GM12891 (cell line): Measurements from ENCODE around the gene LINGO4.

Experiments
- POLR2A ChIP-seq: IDR thresholded peaks from 2 replicates; pipeline ENCODE4 v1.6.1; 2011; ENCODE audit warnings: low read depth, low read length, control low read depth
- POLR2AphosphoS5 ChIP-seq: IDR thresholded peaks from 2 replicates; pipeline ENCODE4 v1.6.1; 2011; ENCODE audit warnings: low read depth, low read length, control low read depth
- SPI1 ChIP-seq: IDR thresholded peaks from 2 replicates; pipeline ENCODE4 v1.6.1; 2011; ENCODE audit warnings: low read depth, low read length, control low read depth
- TAF1 ChIP-seq: IDR thresholded peaks from 2 replicates; pipeline ENCODE4 v1.6.1; 2011; ENCODE audit warnings: low read depth, low read length, control low read depth

DNA sequence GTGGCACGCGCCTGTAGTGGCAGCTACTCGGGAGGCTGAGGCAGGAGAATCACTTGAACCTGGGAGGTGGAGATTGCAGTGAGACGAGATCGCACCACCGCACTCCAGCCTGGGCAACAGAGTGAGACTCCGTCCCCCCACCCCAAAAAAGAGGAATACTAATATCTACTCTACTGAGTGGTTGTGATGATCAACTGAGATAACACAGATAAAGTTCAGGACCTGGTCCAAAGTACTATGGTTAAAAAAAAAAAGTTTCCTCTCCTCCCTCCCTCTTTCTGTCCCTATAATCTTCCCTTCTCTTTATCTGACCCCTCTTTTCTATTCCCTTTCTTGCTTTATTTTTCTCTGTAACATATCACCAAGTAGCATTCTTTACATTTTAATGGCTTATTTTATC is 30.4 kb upstream of the LINGO4 start:
- TF ChIP-seq POLR2AphosphoS5 (no peak), POLR2A (no peak), TAF1 (no peak), SPI1 (no peak)
